HCT116 (cell line): ENCODE results near the gene FASN. TPM values are rescaled to one million over a fixed set of nuclear protein-coding genes. Genes with fewer than 3 reads are reported as not detected.

Experiments used
- ATAC-seq: fragments of 200-7000 bp; cut with Tn5 transposase; 2 replicates; pipeline ENCODE4 v1.9.1; 2020; ENCODE audit warnings: mild to moderate bottlenecking, moderate library complexity
- BruUV-seq: library from RNA; stranded (reverse); fragments of 400-500 nt; replicated peaks from 2 replicates; lab custom pipeline; 2021; lab: Mats Ljungman, UMichigan
- CTCF ChIA-PET: fragments of 300-600 bp; sonication (Branson Sonifier 250); formaldehyde crosslinking; loops from one replicate; lab custom pipeline; 2021; ENCODE audit warnings: antibody characterized with exemption; lab: Charles Lee
- POLR2A ChIA-PET: fragments of 300-600, 350-600 bp; sonication (Branson Sonifier 250); formaldehyde crosslinking; loops from one replicate; lab custom pipeline; 2021; ENCODE audit warnings: antibody characterized with exemption; lab: Charles Lee
- RAD21 ChIA-PET, 2 experiments: fragments of 300-600 bp; sonication (Branson Sonifier 250); formaldehyde crosslinking; loops; one replicate each; lab custom pipeline; 2023; ENCODE audit warnings: low total read pairs in 2 of 2; ENCODE audit not compliant: uncharacterized antibody in 2 of 2, unreplicated experiment in 2 of 2, low non-redundant PET in 1 of 2; lab: Charles Lee
- DNase-seq: peaks from one replicate; pipeline ENCODE4 v3.0.0-alpha.2; 2010; ENCODE audit warnings: low read depth, low spot score
- H2AFZ ChIP-seq: fragments of 200-600 bp; shearing (Covaris generic), sonication (generic); 2 replicates; pipeline ENCODE4 v1.6.1; 2017; ENCODE audit warnings: low read depth, mixed run types, mixed read lengths, antibody characterized with exemption, low read length; ENCODE audit not compliant: poor library complexity, severe bottlenecking
- H3K27ac ChIP-seq: 2 replicates; pipeline ENCODE4 v1.5.1; 2012; ENCODE audit warnings: low read depth, low read length
- H3K27me3 ChIP-seq: fragments of 200-600 bp; sonication (generic); 2 replicates; pipeline ENCODE4 v1.6.1; 2016; ENCODE audit warnings: mixed run types, low read length, mixed read lengths; ENCODE audit not compliant: insufficient read depth
- H3K36me3 ChIP-seq, 2 experiments: fragments of 200-500 bp in 1 of 2; fragments of 200-600 bp in 1 of 2; sonication (Bioruptor generic) in 1 of 2; sonication (generic) in 1 of 2; 2 replicates each; pipeline versions ENCODE4 v1.5.1 to v1.6.1; 2014 to 2016; ENCODE audit warnings: low read length in 2 of 2, inconsistent platforms in 1 of 2, mixed read lengths in 1 of 2, mixed run types in 1 of 2; ENCODE audit not compliant: insufficient read depth in 2 of 2, control insufficient read depth in 1 of 2
- H3K4me1 ChIP-seq, 2 experiments: fragments of 200-600 bp in 1 of 2; sonication (generic) in 1 of 2; 2 replicates each; pipeline versions ENCODE4 v1.5.1 to v1.6.1; 2012 to 2017; ENCODE audit warnings: low read length in 2 of 2, inconsistent platforms in 1 of 2, mild to moderate bottlenecking in 1 of 2, mixed read lengths in 1 of 2, mixed run types in 1 of 2, moderate library complexity in 1 of 2; ENCODE audit not compliant: insufficient read depth in 2 of 2, control insufficient read depth in 1 of 2
- H3K4me2 ChIP-seq: fragments of 200-600 bp; sonication (generic); 2 replicates; pipeline ENCODE4 v1.6.1; 2017; ENCODE audit warnings: mixed run types, low read length, mixed read lengths
- H3K4me3 ChIP-seq, 2 experiments: fragments of 200-600 bp in 1 of 2; sonication (generic) in 1 of 2; replicated peaks in 1 of 2; 2 replicates each; pipeline ENCODE4 v1.5.1; 2011 to 2016; ENCODE audit warnings: low read length in 2 of 2, control low read depth in 1 of 2, low read depth in 1 of 2, mild to moderate bottlenecking in 1 of 2, mixed read lengths in 1 of 2, mixed run types in 1 of 2
- H3K79me2 ChIP-seq: fragments of 200-600 bp; sonication (generic); 2 replicates; pipeline ENCODE4 v1.6.1; 2017; ENCODE audit warnings: mild to moderate bottlenecking, mixed run types, low read length, moderate library complexity, mixed read lengths; ENCODE audit not compliant: insufficient read depth
- H3K9ac ChIP-seq: fragments of 200-600 bp; sonication (generic); 2 replicates; pipeline ENCODE4 v1.6.1; 2016; ENCODE audit warnings: low read length, mixed read lengths
- H3K9me2 ChIP-seq: fragments of 200-600 bp; sonication (generic), shearing (Covaris generic); 2 replicates; pipeline ENCODE4 v1.6.1; 2017; ENCODE audit warnings: mixed run types, mild to moderate bottlenecking, moderate library complexity; ENCODE audit not compliant: insufficient read depth
- H3K9me3 ChIP-seq, 2 experiments: fragments of 200-500 bp in 1 of 2; fragments of 200-600 bp in 1 of 2; sonication (Bioruptor generic) in 1 of 2; sonication (generic) in 1 of 2; 2 replicates each; pipeline ENCODE4 v1.6.1; 2014 to 2017; ENCODE audit warnings: low read length in 2 of 2, mixed read lengths in 2 of 2, inconsistent platforms in 1 of 2, low read depth in 1 of 2, mild to moderate bottlenecking in 1 of 2, mixed run types in 1 of 2, moderate library complexity in 1 of 2; ENCODE audit not compliant: control insufficient read depth in 1 of 2, insufficient read depth in 1 of 2
- H4K20me1 ChIP-seq: fragments of 200-600 bp; sonication (generic), shearing (Covaris generic); 2 replicates; pipeline ENCODE4 v1.6.1; 2017; ENCODE audit warnings: mixed run types, mild to moderate bottlenecking, moderate library complexity; ENCODE audit not compliant: insufficient read depth
- CBX3 ChIP-seq: IDR thresholded peaks from 2 replicates; pipeline ENCODE4 v1.6.1; 2012; ENCODE audit warnings: low read depth
- EGR1 ChIP-seq: IDR thresholded peaks from 2 replicates; pipeline ENCODE4 v1.6.1; 2012; ENCODE audit warnings: low read depth
- ELF1 ChIP-seq: IDR thresholded peaks from 2 replicates; pipeline ENCODE4 v1.6.1; 2012; ENCODE audit warnings: low read depth, borderline replicate concordance
- EZH2phosphoT487 ChIP-seq: fragments of 200-600 bp; IDR thresholded peaks from 2 replicates; pipeline ENCODE4 v1.6.1; 2018; ENCODE audit warnings: antibody characterized with exemption, borderline replicate concordance
- FOSL1 ChIP-seq: IDR thresholded peaks from 2 replicates; pipeline ENCODE4 v1.6.1; 2012; ENCODE audit warnings: low read depth
- JUND ChIP-seq: IDR thresholded peaks from 2 replicates; pipeline ENCODE4 v1.6.1; 2012
- POLR2AphosphoS5 ChIP-seq: IDR thresholded peaks from 2 replicates; pipeline ENCODE4 v1.6.1; 2011; ENCODE audit warnings: mild to moderate bottlenecking, low read depth, low read length, moderate library complexity
- SIN3A ChIP-seq: IDR thresholded peaks from 2 replicates; pipeline ENCODE4 v1.6.1; 2012; ENCODE audit warnings: low read depth
- SRF ChIP-seq: IDR thresholded peaks from 2 replicates; pipeline ENCODE4 v1.6.1; 2012; ENCODE audit warnings: low read depth
- ZFX ChIP-seq: fragments of 450-650 bp; IDR thresholded peaks from 2 replicates; pipeline ENCODE4 v1.6.1; 2017
- ZNF274 ChIP-seq: fragments of 200-500 bp; sonication (Bioruptor generic); IDR thresholded peaks from 2 replicates; pipeline ENCODE4 v1.6.1; 2014; ENCODE audit warnings: mild to moderate bottlenecking, low read depth, low read length, inconsistent platforms
- intact Hi-C: fragments of 100-400 bp; cut with micrococcal nuclease; formaldehyde crosslinking; loops from 2 replicates; pipeline ENCODE4 v1.10.0; 2022
- total RNA-seq: library from RNA; stranded (reverse); gene quantifications from one replicate; pipeline ENCODE4 v1.2.1, GENCODE V29; 2021; ENCODE audit not compliant: unreplicated experiment
- TF ChIP-seq, protein P1 (sequence below): IDR thresholded peaks from 2 replicates; pipeline ENCODE4 v1.6.1; 2012; ENCODE audit warnings: low read depth
- TF ChIP-seq, protein P2 (sequence below): IDR thresholded peaks from 2 replicates; pipeline ENCODE4 v1.6.1; 2011; ENCODE audit warnings: mild to moderate bottlenecking, low read length, moderate library complexity; ENCODE audit not compliant: insufficient replicate concordance; ENCODE audit errors: extremely low read depth

FASN gene
- total RNA-seq, 1 experiment from 2014 or later, result 754 TPM

DNA sequence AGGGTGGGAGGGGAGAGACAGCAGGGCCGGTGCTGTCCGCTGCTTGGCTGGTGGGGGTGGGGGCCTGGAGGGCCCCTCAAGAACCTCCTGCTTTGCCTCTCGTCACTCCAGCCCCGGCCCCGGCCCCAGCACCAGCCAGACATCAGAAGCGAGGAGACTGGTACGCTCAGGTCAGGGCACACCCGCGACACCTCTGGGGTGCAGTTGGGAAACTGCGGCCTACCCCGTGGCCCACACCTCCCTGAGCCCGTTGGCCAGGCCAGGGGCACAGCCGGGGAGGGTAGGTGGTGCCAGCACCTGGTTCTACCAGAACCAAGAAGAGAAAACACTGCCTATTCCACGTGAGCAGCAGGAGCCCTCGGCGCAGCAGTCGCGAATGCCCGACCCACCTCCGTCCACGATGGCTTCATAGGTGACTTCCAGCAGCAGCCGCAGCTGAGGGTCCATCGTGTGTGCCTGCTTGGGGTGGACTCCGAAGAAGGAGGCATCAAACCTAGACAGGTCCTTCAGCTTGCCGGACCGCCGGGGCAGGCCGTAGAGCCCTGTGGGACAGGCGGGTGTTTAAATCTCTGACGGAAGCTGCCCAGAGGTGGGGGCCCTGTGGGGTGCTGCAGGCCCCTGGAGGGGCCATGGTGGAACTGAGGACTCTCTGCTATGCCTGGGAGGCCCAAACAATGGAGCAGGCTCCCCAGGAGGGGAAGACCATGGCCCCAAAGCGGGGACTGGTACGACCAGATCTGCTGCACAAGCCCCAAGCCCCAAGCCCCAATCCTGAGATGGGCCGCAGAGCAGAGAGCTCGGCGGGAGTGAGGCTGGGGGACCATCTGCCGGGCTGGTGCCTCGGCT is 2.9 kb downstream of the FASN start:
- H3K9me2 ChIP-seq, result no peaks in the 10 kb centered on the region
- no TSS peak for BruUV-seq
- TF ChIP-seq EGR1 (no peak), ZNF274 (no peak), SRF (no peak), FOSL1 (no peak), ZFX (no peak), JUND (no peak), ELF1 (no peak), CBX3 (no peak), EZH2phosphoT487 (no peak), POLR2AphosphoS5 (no peak), SIN3A (no peak)
- TF ChIP-seq, protein P1, sequence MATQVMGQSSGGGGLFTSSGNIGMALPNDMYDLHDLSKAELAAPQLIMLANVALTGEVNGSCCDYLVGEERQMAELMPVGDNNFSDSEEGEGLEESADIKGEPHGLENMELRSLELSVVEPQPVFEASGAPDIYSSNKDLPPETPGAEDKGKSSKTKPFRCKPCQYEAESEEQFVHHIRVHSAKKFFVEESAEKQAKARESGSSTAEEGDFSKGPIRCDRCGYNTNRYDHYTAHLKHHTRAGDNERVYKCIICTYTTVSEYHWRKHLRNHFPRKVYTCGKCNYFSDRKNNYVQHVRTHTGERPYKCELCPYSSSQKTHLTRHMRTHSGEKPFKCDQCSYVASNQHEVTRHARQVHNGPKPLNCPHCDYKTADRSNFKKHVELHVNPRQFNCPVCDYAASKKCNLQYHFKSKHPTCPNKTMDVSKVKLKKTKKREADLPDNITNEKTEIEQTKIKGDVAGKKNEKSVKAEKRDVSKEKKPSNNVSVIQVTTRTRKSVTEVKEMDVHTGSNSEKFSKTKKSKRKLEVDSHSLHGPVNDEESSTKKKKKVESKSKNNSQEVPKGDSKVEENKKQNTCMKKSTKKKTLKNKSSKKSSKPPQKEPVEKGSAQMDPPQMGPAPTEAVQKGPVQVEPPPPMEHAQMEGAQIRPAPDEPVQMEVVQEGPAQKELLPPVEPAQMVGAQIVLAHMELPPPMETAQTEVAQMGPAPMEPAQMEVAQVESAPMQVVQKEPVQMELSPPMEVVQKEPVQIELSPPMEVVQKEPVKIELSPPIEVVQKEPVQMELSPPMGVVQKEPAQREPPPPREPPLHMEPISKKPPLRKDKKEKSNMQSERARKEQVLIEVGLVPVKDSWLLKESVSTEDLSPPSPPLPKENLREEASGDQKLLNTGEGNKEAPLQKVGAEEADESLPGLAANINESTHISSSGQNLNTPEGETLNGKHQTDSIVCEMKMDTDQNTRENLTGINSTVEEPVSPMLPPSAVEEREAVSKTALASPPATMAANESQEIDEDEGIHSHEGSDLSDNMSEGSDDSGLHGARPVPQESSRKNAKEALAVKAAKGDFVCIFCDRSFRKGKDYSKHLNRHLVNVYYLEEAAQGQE, result no peak
- TF ChIP-seq, protein P2, sequence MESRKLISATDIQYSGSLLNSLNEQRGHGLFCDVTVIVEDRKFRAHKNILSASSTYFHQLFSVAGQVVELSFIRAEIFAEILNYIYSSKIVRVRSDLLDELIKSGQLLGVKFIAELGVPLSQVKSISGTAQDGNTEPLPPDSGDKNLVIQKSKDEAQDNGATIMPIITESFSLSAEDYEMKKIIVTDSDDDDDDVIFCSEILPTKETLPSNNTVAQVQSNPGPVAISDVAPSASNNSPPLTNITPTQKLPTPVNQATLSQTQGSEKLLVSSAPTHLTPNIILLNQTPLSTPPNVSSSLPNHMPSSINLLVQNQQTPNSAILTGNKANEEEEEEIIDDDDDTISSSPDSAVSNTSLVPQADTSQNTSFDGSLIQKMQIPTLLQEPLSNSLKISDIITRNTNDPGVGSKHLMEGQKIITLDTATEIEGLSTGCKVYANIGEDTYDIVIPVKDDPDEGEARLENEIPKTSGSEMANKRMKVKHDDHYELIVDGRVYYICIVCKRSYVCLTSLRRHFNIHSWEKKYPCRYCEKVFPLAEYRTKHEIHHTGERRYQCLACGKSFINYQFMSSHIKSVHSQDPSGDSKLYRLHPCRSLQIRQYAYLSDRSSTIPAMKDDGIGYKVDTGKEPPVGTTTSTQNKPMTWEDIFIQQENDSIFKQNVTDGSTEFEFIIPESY, result no peak
- POLR2A ChIA-PET, result no interaction called here
- ATAC-seq (no peak), DNase-seq (no peak)
- H3K4me2 ChIP-seq, result peak overlapping the region; percentile 94; the same call in 1 of the 2 replicates
- no peak overlapping the region for H2AFZ ChIP-seq
- H3K9ac ChIP-seq, result no peak overlapping the region
- peaks cover 9% of the 10 kb centered on the region; the same call in 1 of the 2 replicates for H4K20me1 ChIP-seq
- H3K79me2 ChIP-seq, result peaks cover 86% of the 10 kb centered on the region
- H3K27me3 ChIP-seq, result no peaks in the 10 kb centered on the region
- RAD21 ChIA-PET, result no interaction called here
- H3K27ac ChIP-seq, result peak overlapping the region; percentile 99; the same call in 1 of the 2 replicates
- H3K4me1 ChIP-seq, result peaks cover 16 to 34% of the 10 kb centered on the region in 2 experiments
- peaks cover 54 to 65% of the 10 kb centered on the region in 2 experiments for H3K36me3 ChIP-seq
- H3K4me3 ChIP-seq, result no peak overlapping the region
- CTCF ChIA-PET, result no interaction called here
- intact Hi-C loops, result no loop called here
- H3K9me3 ChIP-seq, result no peaks in the 10 kb centered on the region
